ENCODE measurements around the gene GRIK1.

GRIK1 gene

GRCh38 chr21:29643289-29643688 lies 296.5 kb downstream of the GRIK1 start:
- no peak for DNase-seq (ENCODE audit: low spot score)
- H3K14ac ChIP-seq (ENCODE audit: low read length) = no peak overlapping the region
- H2BK12ac ChIP-seq (ENCODE audit: low read length) = no peak overlapping the region
- no peak overlapping the region for H2BK120ac ChIP-seq (ENCODE audit: low read depth, low read length)
- H3K36me3 ChIP-seq (replicated peaks in 1 of 2; ENCODE audit: control insufficient read depth in 2 of 2, insufficient read depth in 2 of 2, low read length in 2 of 2) = no peaks in the 10 kb centered on the region
- H4K8ac ChIP-seq (ENCODE audit: low read depth, low read length) = no peak overlapping the region
- H4K91ac ChIP-seq (ENCODE audit: low read depth, low read length, poor library complexity) = no peak overlapping the region
- H3K9me3 ChIP-seq (replicated peaks in 1 of 2; ENCODE audit: control insufficient read depth in 2 of 2, insufficient read depth in 1 of 2, low read depth in 1 of 2, low read length in 2 of 2) = no peaks in the 10 kb centered on the region
- H3K27me3 ChIP-seq (ENCODE audit: control insufficient read depth in 3 of 3, insufficient read depth in 3 of 3, low read depth in 1 of 3, low read length in 3 of 3) = no peaks in the 10 kb centered on the region
- H2BK15ac ChIP-seq (ENCODE audit: low read length) = no peak overlapping the region
- no peak overlapping the region for H2AK5ac ChIP-seq (ENCODE audit: low read depth, low read length)
- no peak overlapping the region for H3K4me2 ChIP-seq (ENCODE audit: insufficient read depth, low read length, poor library complexity, severe bottlenecking)
- H3K4ac ChIP-seq (ENCODE audit: low read length) = no peak overlapping the region
- H3K9ac ChIP-seq (ENCODE audit: low read depth, low read length, poor library complexity) = no peak overlapping the region
- H2BK5ac ChIP-seq (ENCODE audit: low read length) = no peak overlapping the region
- H3K4me1 ChIP-seq (ENCODE audit: control insufficient read depth in 2 of 2, insufficient read depth in 1 of 2, low read depth in 1 of 2, low read length in 2 of 2) = no peaks in the 10 kb centered on the region
- no peak overlapping the region for H3K4me3 ChIP-seq (ENCODE audit: low read length in 2 of 2)
- no CpG with 5 or more reads among the region's 3 CpGs for WGBS, 2 donors (ENCODE audit: extremely low coverage in 2 of 2, insufficient read length in 2 of 2, insufficient replicate concordance in 1 of 2)
- no peak overlapping the region for H2AFZ ChIP-seq (ENCODE audit: low read length)
- H3K27ac ChIP-seq (replicated peaks; ENCODE audit: low read length) = no peak overlapping the region
- no peaks in the 10 kb centered on the region for H3K79me1 ChIP-seq (ENCODE audit: low read depth, low read length)
- H3K18ac ChIP-seq (ENCODE audit: low read length) = no peak overlapping the region
- no peak overlapping the region for H3K23ac ChIP-seq (ENCODE audit: low read depth, low read length, poor library complexity)

DNA sequence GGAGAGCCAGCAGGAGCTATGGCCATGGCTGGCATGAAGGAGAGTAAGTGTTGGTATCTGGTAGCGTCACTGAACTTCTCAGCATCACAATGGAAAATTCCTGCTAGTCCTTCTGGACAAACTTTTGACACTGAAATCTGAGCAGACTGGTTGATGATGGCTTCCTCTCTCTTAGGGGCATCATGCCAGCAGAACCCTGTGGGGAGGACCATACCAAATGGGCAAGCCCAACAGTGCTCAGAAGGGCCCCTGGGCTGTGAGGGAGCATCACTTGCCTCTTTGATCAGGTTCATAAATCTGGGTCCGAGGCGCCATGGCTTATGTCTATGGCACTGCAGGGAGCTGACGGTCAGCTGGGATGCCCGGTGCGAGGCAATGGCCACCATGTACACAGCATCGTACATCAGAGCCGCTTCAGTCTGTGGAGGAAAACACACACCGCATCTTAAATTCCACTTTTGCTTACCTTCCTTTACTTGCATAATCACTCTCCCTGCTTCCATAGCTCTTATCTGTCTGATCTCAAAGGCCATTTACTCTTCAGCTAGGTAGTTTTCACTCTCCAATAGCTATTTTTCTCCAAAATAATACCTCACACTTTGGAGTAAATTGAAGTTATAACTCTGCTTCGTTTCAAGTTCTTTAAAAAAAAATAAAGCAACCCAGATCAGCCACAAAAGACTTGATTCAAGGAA lies 297.1 kb downstream of the GRIK1 start:
- no peaks in the 10 kb centered on the region for H3K27me3 ChIP-seq (ENCODE audit: control insufficient read depth in 3 of 3, insufficient read depth in 3 of 3, low read depth in 1 of 3, low read length in 3 of 3)
- no peaks in the 10 kb centered on the region for H3K36me3 ChIP-seq (replicated peaks in 1 of 2; ENCODE audit: control insufficient read depth in 2 of 2, insufficient read depth in 2 of 2, low read length in 2 of 2)
- no peak overlapping the region for H4K91ac ChIP-seq (ENCODE audit: low read depth, low read length, poor library complexity)
- no peak overlapping the region for H2BK15ac ChIP-seq (ENCODE audit: low read length)
- H3K79me1 ChIP-seq (ENCODE audit: low read depth, low read length) = no peaks in the 10 kb centered on the region
- no peak overlapping the region for H2AK5ac ChIP-seq (ENCODE audit: low read depth, low read length)
- no peak overlapping the region for H2BK12ac ChIP-seq (ENCODE audit: low read length)
- DNase-seq (ENCODE audit: low spot score) = no peak
- no peak overlapping the region for H3K4me2 ChIP-seq (ENCODE audit: insufficient read depth, low read length, poor library complexity, severe bottlenecking)
- no peak overlapping the region for H4K8ac ChIP-seq (ENCODE audit: low read depth, low read length)
- no peak overlapping the region for H3K27ac ChIP-seq (replicated peaks; ENCODE audit: low read length)
- H3K18ac ChIP-seq (ENCODE audit: low read length) = no peak overlapping the region
- H2AFZ ChIP-seq (ENCODE audit: low read length) = no peak overlapping the region
- H2BK120ac ChIP-seq (ENCODE audit: low read depth, low read length) = no peak overlapping the region
- H3K23ac ChIP-seq (ENCODE audit: low read depth, low read length, poor library complexity) = no peak overlapping the region
- no peak overlapping the region for H3K4ac ChIP-seq (ENCODE audit: low read length)
- no peak overlapping the region for H3K4me3 ChIP-seq (ENCODE audit: low read length in 2 of 2)
- no peaks in the 10 kb centered on the region for H3K9me3 ChIP-seq (replicated peaks in 1 of 2; ENCODE audit: control insufficient read depth in 2 of 2, insufficient read depth in 1 of 2, low read depth in 1 of 2, low read length in 2 of 2)
- no CpG with 5 or more reads among the region's 10 CpGs for WGBS, 2 donors (ENCODE audit: extremely low coverage in 2 of 2, insufficient read length in 2 of 2, insufficient replicate concordance in 1 of 2)
- H3K4me1 ChIP-seq (ENCODE audit: control insufficient read depth in 2 of 2, insufficient read depth in 1 of 2, low read depth in 1 of 2, low read length in 2 of 2) = no peaks in the 10 kb centered on the region
- no peak overlapping the region for H3K9ac ChIP-seq (ENCODE audit: low read depth, low read length, poor library complexity)
- H2BK5ac ChIP-seq (ENCODE audit: low read length) = no peak overlapping the region
- no peak overlapping the region for H3K14ac ChIP-seq (ENCODE audit: low read length)

- Histone ChIP-seq H3K9me3 (replicated peaks in 1 of 2; ENCODE audit: control insufficient read depth in 2 of 2, insufficient read depth in 1 of 2, low read depth in 1 of 2, low read length in 2 of 2) (no peaks in the 10 kb centered on the region), H2BK15ac (ENCODE audit: low read length) (no peak overlapping the region), H3K4me2 (ENCODE audit: insufficient read depth, low read length, poor library complexity, severe bottlenecking) (no peak overlapping the region), H3K4ac (ENCODE audit: low read length) (no peak overlapping the region), H2BK5ac (ENCODE audit: low read length) (no peak overlapping the region), H2AFZ (ENCODE audit: low read length) (no peak overlapping the region), H3K27me3 (ENCODE audit: control insufficient read depth in 3 of 3, insufficient read depth in 3 of 3, low read depth in 1 of 3, low read length in 3 of 3) (no peaks in the 10 kb centered on the region), H2AK5ac (ENCODE audit: low read depth, low read length) (no peak overlapping the region), H3K36me3 (replicated peaks in 1 of 2; ENCODE audit: control insufficient read depth in 2 of 2, insufficient read depth in 2 of 2, low read length in 2 of 2) (no peaks in the 10 kb centered on the region), H3K4me1 (ENCODE audit: control insufficient read depth in 2 of 2, insufficient read depth in 1 of 2, low read depth in 1 of 2, low read length in 2 of 2) (no peaks in the 10 kb centered on the region), H2BK120ac (ENCODE audit: low read depth, low read length) (no peak overlapping the region), H3K9ac (ENCODE audit: low read depth, low read length, poor library complexity) (no peak overlapping the region), H3K14ac (ENCODE audit: low read length) (no peak overlapping the region), H3K23ac (ENCODE audit: low read depth, low read length, poor library complexity) (no peak overlapping the region), H3K18ac (ENCODE audit: low read length) (no peak overlapping the region), H3K79me1 (ENCODE audit: low read depth, low read length) (no peaks in the 10 kb centered on the region), H2BK12ac (ENCODE audit: low read length) (no peak overlapping the region), H3K27ac (replicated peaks; ENCODE audit: low read length) (no peak overlapping the region), H3K4me3 (ENCODE audit: low read length in 2 of 2) (no peak overlapping the region), H4K8ac (ENCODE audit: low read depth, low read length) (no peak overlapping the region), H4K91ac (ENCODE audit: low read depth, low read length, poor library complexity) (no peak overlapping the region)
- no peak for DNase-seq (ENCODE audit: low spot score)
- no CpG with 5 or more reads among the region's 7 CpGs for WGBS, 2 donors (ENCODE audit: extremely low coverage in 2 of 2, insufficient read length in 2 of 2, insufficient replicate concordance in 1 of 2)
Measured at GRCh38 chr21:29641635-29642550, 297.9 kb downstream of the GRIK1 start.

GRCh38 chr21:29641001-29641634 lies 298.7 kb downstream of the GRIK1 start:
- Histone ChIP-seq H3K4me1 (ENCODE audit: control insufficient read depth in 2 of 2, insufficient read depth in 1 of 2, low read depth in 1 of 2, low read length in 2 of 2) (no peaks in the 10 kb centered on the region), H3K9ac (ENCODE audit: low read depth, low read length, poor library complexity) (no peak overlapping the region), H3K79me1 (ENCODE audit: low read depth, low read length) (no peaks in the 10 kb centered on the region), H2AFZ (ENCODE audit: low read length) (no peak overlapping the region), H4K8ac (ENCODE audit: low read depth, low read length) (no peak overlapping the region), H3K18ac (ENCODE audit: low read length) (no peak overlapping the region), H3K4ac (ENCODE audit: low read length) (no peak overlapping the region), H2BK5ac (ENCODE audit: low read length) (no peak overlapping the region), H3K14ac (ENCODE audit: low read length) (no peak overlapping the region), H3K27ac (replicated peaks; ENCODE audit: low read length) (no peak overlapping the region), H3K36me3 (replicated peaks in 1 of 2; ENCODE audit: control insufficient read depth in 2 of 2, insufficient read depth in 2 of 2, low read length in 2 of 2) (no peaks in the 10 kb centered on the region), H3K4me3 (ENCODE audit: low read length in 2 of 2) (no peak overlapping the region), H3K4me2 (ENCODE audit: insufficient read depth, low read length, poor library complexity, severe bottlenecking) (no peak overlapping the region), H4K91ac (ENCODE audit: low read depth, low read length, poor library complexity) (no peak overlapping the region), H2AK5ac (ENCODE audit: low read depth, low read length) (no peak overlapping the region), H2BK12ac (ENCODE audit: low read length) (no peak overlapping the region), H2BK15ac (ENCODE audit: low read length) (no peak overlapping the region), H3K27me3 (ENCODE audit: control insufficient read depth in 3 of 3, insufficient read depth in 3 of 3, low read depth in 1 of 3, low read length in 3 of 3) (no peaks in the 10 kb centered on the region), H3K9me3 (replicated peaks in 1 of 2; ENCODE audit: control insufficient read depth in 2 of 2, insufficient read depth in 1 of 2, low read depth in 1 of 2, low read length in 2 of 2) (no peaks in the 10 kb centered on the region), H3K23ac (ENCODE audit: low read depth, low read length, poor library complexity) (no peak overlapping the region), H2BK120ac (ENCODE audit: low read depth, low read length) (no peak overlapping the region)
- no CpG with 5 or more reads among the region's 5 CpGs for WGBS, 2 donors (ENCODE audit: extremely low coverage in 2 of 2, insufficient read length in 2 of 2, insufficient replicate concordance in 1 of 2)
- DNase-seq (ENCODE audit: low spot score) = no peak

Measured in neuronal stem cell (in vitro differentiated cells).